SK-N-SH (cell line): ENCODE results near the gene RNF138. TPM values are rescaled to one million over a fixed set of nuclear protein-coding genes. Genes with fewer than 3 reads are reported as not detected.
"Not testable (repeated sequence)": the region's sequence is repeated elsewhere in the genome, so short reads cannot be mapped to it uniquely, and the experiment has no call there.

Experiments used
- CTCF ChIA-PET: fragments of 300-600, 350-600 bp; formaldehyde crosslinking; extraction: SDS; loops from one replicate; lab custom pipeline; 2021; lab: Yijun Ruan, JAX
- POLR2A ChIA-PET: fragments of 350-600 bp; sonication (Branson Sonifier 250); formaldehyde crosslinking; extraction: SDS; loops from one replicate; lab custom pipeline; 2020; ENCODE audit warnings: antibody characterized with exemption, inconsistent platforms; lab: Yijun Ruan, JAX
- DNase-seq: peaks from one replicate; pipeline ENCODE4 v3.0.0; 2012
- H2AFZ ChIP-seq: fragments of 200-600 bp; sonication (generic); 2 replicates; pipeline ENCODE4 v1.8.1; 2016; ENCODE audit warnings: antibody characterized with exemption, mild to moderate bottlenecking, low read depth
- H3F3A ChIP-seq: fragments of 200-600 bp; sonication (generic); replicated peaks from 2 replicates; pipeline ENCODE3; 2016; ENCODE audit warnings: antibody characterized with exemption, mild to moderate bottlenecking; ENCODE audit not compliant: insufficient read depth
- H3K27ac ChIP-seq, 2 experiments: fragments of 200-500 bp in 1 of 2; fragments of 200-600 bp in 1 of 2; sonication (Bioruptor generic) in 1 of 2; sonication (generic), shearing (Covaris generic) in 1 of 2; 2 replicates each; pipeline versions ENCODE4 v1.5.1 to v1.6.1; 2014 to 2016; ENCODE audit warnings: low read depth in 2 of 2, inconsistent platforms in 1 of 2, low read length in 1 of 2, mild to moderate bottlenecking in 1 of 2, mixed read lengths in 1 of 2
- H3K27me3 ChIP-seq: fragments of 200-600 bp; sonication (generic), shearing (Covaris generic); 2 replicates; pipeline ENCODE4 v1.6.1; 2016; ENCODE audit warnings: mixed run types; ENCODE audit not compliant: insufficient read depth
- H3K36me3 ChIP-seq, 2 experiments: fragments of 200-500 bp in 1 of 2; fragments of 200-600 bp in 1 of 2; sonication (Bioruptor generic) in 1 of 2; sonication (generic) in 1 of 2; replicated peaks in 1 of 2; 2 replicates each; pipeline versions ENCODE3 to v1.5.1; 2014 to 2016; ENCODE audit warnings: low read length in 1 of 2, mild to moderate bottlenecking in 1 of 2; ENCODE audit not compliant: insufficient read depth in 2 of 2, control insufficient read depth in 1 of 2
- H3K4me1 ChIP-seq, 2 experiments: fragments of 200-500 bp in 1 of 2; fragments of 200-600 bp in 1 of 2; sonication (Bioruptor generic) in 1 of 2; sonication (generic), shearing (Covaris generic) in 1 of 2; 2 replicates each; pipeline versions ENCODE4 v1.5.1 to v1.6.1; 2014 to 2016; ENCODE audit warnings: low read depth in 1 of 2, low read length in 1 of 2, mixed run types in 1 of 2; ENCODE audit not compliant: insufficient read depth in 2 of 2, control insufficient read depth in 1 of 2
- H3K4me2 ChIP-seq: fragments of 200-600 bp; sonication (generic), shearing (Covaris generic); 2 replicates; pipeline ENCODE4 v1.6.1; 2017; ENCODE audit warnings: mixed run types
- H3K4me3 ChIP-seq, 2 experiments: fragments of 200-500 bp in 1 of 2; fragments of 200-600 bp in 1 of 2; sonication (Bioruptor generic) in 1 of 2; sonication (generic), shearing (Covaris generic) in 1 of 2; 2 replicates each; pipeline versions ENCODE4 v1.5.1 to v1.8.1; 2014 to 2016; ENCODE audit warnings: low read depth in 2 of 2, inconsistent platforms in 1 of 2, low read length in 1 of 2, mild to moderate bottlenecking in 1 of 2, mixed read lengths in 1 of 2, moderate library complexity in 1 of 2
- H3K79me2 ChIP-seq: fragments of 200-600 bp; sonication (generic); 2 replicates; pipeline ENCODE4 v1.8.1; 2017; ENCODE audit warnings: mild to moderate bottlenecking; ENCODE audit not compliant: insufficient read depth
- H3K9ac ChIP-seq: fragments of 200-600 bp; sonication (generic); 2 replicates; pipeline ENCODE4 v1.6.1; 2017; ENCODE audit warnings: mixed run types
- H3K9me2 ChIP-seq: fragments of 200-600 bp; sonication (generic); 2 replicates; pipeline ENCODE4 v1.6.1; 2017; ENCODE audit warnings: mixed run types
- H3K9me3 ChIP-seq: fragments of 200-600 bp; sonication (generic); 2 replicates; pipeline ENCODE4 v1.6.1; 2017; ENCODE audit warnings: mixed run types, mild to moderate bottlenecking, moderate library complexity
- H4K20me1 ChIP-seq: fragments of 200-600 bp; sonication (generic); 2 replicates; pipeline ENCODE4 v1.6.1; 2017; ENCODE audit warnings: mild to moderate bottlenecking, mixed run types; ENCODE audit not compliant: insufficient read depth
- ELF1 ChIP-seq: IDR thresholded peaks from 2 replicates; pipeline ENCODE4 v1.4.0; 2012
- EP300 ChIP-seq, 2 experiments: IDR thresholded peaks; 2 replicates each; pipeline versions ENCODE4 v1.4.0 to v1.6.1; 2012; ENCODE audit warnings: borderline replicate concordance in 1 of 2, low read depth in 1 of 2, low read length in 1 of 2
- FOSL2 ChIP-seq: IDR thresholded peaks from 2 replicates; pipeline ENCODE4 v1.4.0; 2012; ENCODE audit warnings: low read depth, mild to moderate bottlenecking, moderate library complexity, borderline replicate concordance
- FOXJ3 ChIP-seq: sonication (generic); formaldehyde crosslinking; IDR thresholded peaks from 2 replicates; pipeline ENCODE4 v1.5.1; 2020; ENCODE audit warnings: mild to moderate bottlenecking, missing genetic modification reagents
- SMC3 ChIP-seq: IDR thresholded peaks from 2 replicates; pipeline ENCODE4 v1.6.1; 2012; ENCODE audit warnings: low read depth, low read length, improper control_type of control experiment
- TCF12 ChIP-seq: IDR thresholded peaks from 2 replicates; pipeline ENCODE4 v1.4.0; 2012
- whole genome bisulfite sequencing: methylation state at CpG from one replicate; pipeline ENCODE4 v1.1.6; 2017; ENCODE audit warnings: low lambda C conversion rate; 5-methylcytosine and 5-hydroxymethylcytosine counted together
- polyA plus RNA-seq, 3 experiments: library from polyadenylated mRNA; depleted of rRNA; stranded (reverse); fragments of >200 nt; gene quantifications; 2 replicates each; pipeline ENCODE4 v1.2.3, GENCODE V29; 2012
- TF ChIP-seq, protein P1 (sequence below): fragments of 150-350 bp; IDR thresholded peaks from 2 replicates; pipeline ENCODE4 v1.6.1; 2016; ENCODE audit warnings: mild to moderate bottlenecking, low read depth, low read length

RNF138 gene
- polyA plus RNA-seq, 1 of the 3 experiments (the other 2 are of a cell fraction), result 22.3 TPM

DNA sequence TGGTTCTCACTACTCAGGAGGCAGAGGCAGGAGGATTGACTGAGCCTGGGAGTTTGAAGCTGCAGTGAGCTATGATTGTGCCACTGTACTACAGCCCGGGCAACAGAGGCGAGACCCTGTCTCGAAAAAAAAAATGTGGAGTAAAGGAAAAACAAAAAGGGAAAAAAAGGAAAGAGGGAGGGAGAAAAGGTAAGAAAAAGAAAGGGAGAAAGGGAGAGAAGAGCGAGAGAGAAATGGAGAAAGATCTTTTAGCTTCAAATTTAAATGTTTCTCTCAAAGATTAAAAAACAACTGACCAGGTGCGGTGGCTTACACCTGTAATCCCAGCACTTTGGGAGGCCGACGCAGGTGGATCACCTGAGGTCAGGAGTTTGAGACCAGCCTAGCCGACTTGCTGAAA lies 7.9 kb upstream of the RNF138 start:
- peaks cover 0 to 6% of the 10 kb centered on the region in 2 experiments; a peak in 1 of 4 replicates for H3K4me1 ChIP-seq
- ChIA-PET POLR2A (interaction anchor here (0.7 kb wide), 1 partner anchor 141 kb away, joined by 5 read pairs; the partner anchor contains the start of gene TRAPPC8), CTCF (interaction anchor here (0.9 kb wide), 1 partner anchor 11 kb away, joined by 3 read pairs; no protein-coding TSS in a partner anchor)
- DNase-seq, result no peak
- no peaks in the 10 kb centered on the region for H3K9me2 ChIP-seq
- H3K36me3 ChIP-seq, result no peaks in the 10 kb centered on the region
- no peak overlapping the region for H3K4me2 ChIP-seq
- WGBS, result 81% methylated on average over 8 of the region's 8 CpGs
- H4K20me1 ChIP-seq, result no peaks in the 10 kb centered on the region
- no peak overlapping the region for H3K9ac ChIP-seq
- no peak overlapping the region for H3K4me3 ChIP-seq
- no peaks in the 10 kb centered on the region for H3K27me3 ChIP-seq
- no peak for TF ChIP-seq FOXJ3 (CRISPR knock-in tag)
- no peak for TF ChIP-seq EP300 (IDR thresholded peaks at IDR 0.05; ENCODE audit: borderline replicate concordance in 1 of 2, low read depth in 1 of 2, low read length in 1 of 2)
- TF ChIP-seq ELF1, result no peak
- no peak for TF ChIP-seq SMC3
- TF ChIP-seq, protein P1, sequence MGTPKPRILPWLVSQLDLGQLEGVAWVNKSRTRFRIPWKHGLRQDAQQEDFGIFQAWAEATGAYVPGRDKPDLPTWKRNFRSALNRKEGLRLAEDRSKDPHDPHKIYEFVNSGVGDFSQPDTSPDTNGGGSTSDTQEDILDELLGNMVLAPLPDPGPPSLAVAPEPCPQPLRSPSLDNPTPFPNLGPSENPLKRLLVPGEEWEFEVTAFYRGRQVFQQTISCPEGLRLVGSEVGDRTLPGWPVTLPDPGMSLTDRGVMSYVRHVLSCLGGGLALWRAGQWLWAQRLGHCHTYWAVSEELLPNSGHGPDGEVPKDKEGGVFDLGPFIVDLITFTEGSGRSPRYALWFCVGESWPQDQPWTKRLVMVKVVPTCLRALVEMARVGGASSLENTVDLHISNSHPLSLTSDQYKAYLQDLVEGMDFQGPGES, result no peak
- no peak for TF ChIP-seq TCF12
- no peaks in the 10 kb centered on the region for H3F3A ChIP-seq
- H3K27ac ChIP-seq, result no peak overlapping the region
- H3K9me3 ChIP-seq, result no peaks in the 10 kb centered on the region
- H3K79me2 ChIP-seq, result no peaks in the 10 kb centered on the region
- H2AFZ ChIP-seq, result no peak overlapping the region

DNA sequence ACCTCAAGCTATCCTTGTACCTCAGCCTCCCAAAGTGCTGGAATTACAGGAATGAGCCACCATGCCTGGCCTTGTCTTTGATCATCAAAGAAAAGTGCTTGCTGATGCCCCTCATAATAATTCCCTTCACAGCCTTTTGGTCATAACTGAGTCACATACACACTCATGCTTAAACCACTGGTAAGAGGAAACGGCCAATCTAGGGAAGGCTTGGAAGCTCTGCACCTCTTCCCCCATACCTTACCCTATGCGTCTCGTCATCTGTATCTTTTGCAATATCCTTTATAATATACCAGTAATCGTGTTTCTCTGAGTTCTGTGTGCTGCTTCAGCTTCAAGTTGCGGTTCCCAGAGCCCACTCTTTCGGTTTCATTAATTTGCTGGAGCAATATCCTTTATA lies 4.8 kb upstream of the RNF138 start:
- peaks cover 0 to 6% of the 10 kb centered on the region in 2 experiments; a peak in 2 of 4 replicates for H3K4me1 ChIP-seq
- WGBS, result 63% methylated on average over 6 of the region's 6 CpGs

DNA sequence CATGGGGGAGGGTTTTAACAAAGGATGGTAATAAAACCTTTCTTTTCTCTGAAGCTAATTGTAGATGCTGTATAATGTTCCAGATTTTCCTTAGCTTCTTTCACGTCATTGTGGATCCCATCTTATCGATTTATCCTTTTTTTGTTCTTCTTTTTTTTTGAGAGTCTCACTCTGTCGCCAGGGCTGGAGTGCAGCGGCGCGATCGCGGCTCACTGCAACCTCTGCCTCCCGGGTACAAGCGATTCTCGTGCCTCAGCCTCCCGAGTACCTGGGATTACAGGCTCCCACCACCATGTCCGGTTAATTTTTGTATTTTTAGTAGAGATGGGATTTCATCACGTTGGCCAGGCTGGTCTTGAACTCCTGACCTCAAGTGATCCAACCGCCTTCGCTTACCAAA lies 843 bp upstream of the RNF138 start:
- Histone ChIP-seq H3F3A (peaks cover 17% of the 10 kb centered on the region), H3K79me2 (peaks cover 32% of the 10 kb centered on the region)
- DNase-seq, H3K4me3 ChIP-seq, H4K20me1 ChIP-seq, H3K36me3 ChIP-seq, H3K27me3 ChIP-seq, H2AFZ ChIP-seq, H3K4me1 ChIP-seq, H3K27ac ChIP-seq, POLR2A ChIA-PET, CTCF ChIA-PET, H3K9ac ChIP-seq, H3K9me3 ChIP-seq, H3K9me2 ChIP-seq, H3K4me2 ChIP-seq: not testable (repeated sequence)
- 95% methylated on average over 16 of the region's 16 CpGs for WGBS

More for the DNA sequence above, 4.8 kb upstream of the RNF138 start:
- no peak overlapping the region for H3K9ac ChIP-seq
- POLR2A ChIA-PET, result interaction anchor here (0.6 kb wide), 1 partner anchor 76 kb away, joined by 3 read pairs; no protein-coding TSS in a partner anchor
- no peaks in the 10 kb centered on the region for H3K9me2 ChIP-seq
- no peak overlapping the region for H3K27ac ChIP-seq
- TF ChIP-seq FOXJ3 (CRISPR knock-in tag) (no peak), FOSL2 (peak; percentile 3; the same call in 1 of the 2 replicates)
- H3K9me3 ChIP-seq, result no peaks in the 10 kb centered on the region
- H3K4me2 ChIP-seq, result no peak overlapping the region
- no peak overlapping the region for H3K4me3 ChIP-seq
- H3F3A ChIP-seq, result peaks cover 5% of the 10 kb centered on the region
- no peaks in the 10 kb centered on the region for H3K27me3 ChIP-seq
- no peaks in the 10 kb centered on the region for H4K20me1 ChIP-seq
- DNase-seq, result no peak
- CTCF ChIA-PET, result interaction anchor here (1.4 kb wide), 1 partner anchor 15 kb away, joined by 4 read pairs; no protein-coding TSS in a partner anchor
- no peak overlapping the region for H2AFZ ChIP-seq
- H3K79me2 ChIP-seq, result no peaks in the 10 kb centered on the region
- H3K36me3 ChIP-seq, result no peaks in the 10 kb centered on the region
